ENCODE results near the gene WDFY2.

Gene WDFY2

GRCh38 chr13:51714663-51715168 lies 130.5 kb downstream of the WDFY2 start:
- no peak for DNase-seq

GRCh38 chr13:51715613-51716012 lies 131.4 kb downstream of the WDFY2 start:
- no peak for DNase-seq

GRCh38 chr13:51717786-51718398 lies 133.6 kb downstream of the WDFY2 start:
- no peak for DNase-seq

- DNase-seq: no peak
Measured at GRCh38 chr13:51719394-51719793, 135.1 kb downstream of the WDFY2 start.

GRCh38 chr13:51721496-51721895 lies 137.2 kb downstream of the WDFY2 start:
- no peak for DNase-seq

- no peak for DNase-seq
Measured at GRCh38 chr13:51723529-51723928, 139.3 kb downstream of the WDFY2 start.

- no peak for DNase-seq
Measured at GRCh38 chr13:51724721-51725120, 140.5 kb downstream of the WDFY2 start.

- no peak for DNase-seq
Measured at GRCh38 chr13:51726446-51727193, 142.4 kb downstream of the WDFY2 start.

- DNase-seq: no peak
Measured at GRCh38 chr13:51727634-51728274, 143.5 kb downstream of the WDFY2 start.

GRCh38 chr13:51728275-51728673 lies 144.0 kb downstream of the WDFY2 start:
- DNase-seq: no peak

GRCh38 chr13:51728972-51729371 lies 144.7 kb downstream of the WDFY2 start:
- DNase-seq: no peak

GRCh38 chr13:51729866-51730553 lies 145.7 kb downstream of the WDFY2 start:
- no peak for DNase-seq

- DNase-seq: no peak
Measured at GRCh38 chr13:51730927-51731326, 146.7 kb downstream of the WDFY2 start.

GRCh38 chr13:51731759-51732158 lies 147.5 kb downstream of the WDFY2 start:
- no peak for DNase-seq

GRCh38 chr13:51733374-51734298 lies 149.4 kb downstream of the WDFY2 start:
- no peak for DNase-seq

GRCh38 chr13:51734786-51735185 lies 150.5 kb downstream of the WDFY2 start:
- no peak for DNase-seq

- DNase-seq: no peak
Measured at GRCh38 chr13:51737609-51738008, 153.3 kb downstream of the WDFY2 start.

- no peak for DNase-seq
Measured at GRCh38 chr13:51738226-51738905, 154.1 kb downstream of the WDFY2 start.

GRCh38 chr13:51739027-51739764 lies 154.9 kb downstream of the WDFY2 start:
- no peak for DNase-seq

GRCh38 chr13:51740698-51741097 lies 156.4 kb downstream of the WDFY2 start:
- no peak for DNase-seq

GRCh38 chr13:51742031-51742430 lies 157.8 kb downstream of the WDFY2 start:
- DNase-seq: no peak
